Gastroesophageal sphincter (tissue), 4 donors: ENCODE measurements around the gene SETD4. TPM values are rescaled to one million over a fixed set of nuclear protein-coding genes. Genes with fewer than 3 reads are reported as not detected.

Experiments used
- ATAC-seq: fragments of 150-250 bp; one replicate; pipeline ENCODE4 v1.9.1; 2016; ENCODE audit warnings: mild to moderate bottlenecking, moderate library complexity
- H3K27ac ChIP-seq, 4 donors: fragments of 200-600 bp; sonication (generic) in 3 of 4; 1 replicate in 3 of 4; 2 replicates in 1 of 4; pipeline ENCODE4 v1.5.1; 2016 to 2019
- H3K27me3 ChIP-seq: fragments of 200-600 bp; sonication (generic); one replicate; pipeline ENCODE4 v1.5.1; 2019
- H3K36me3 ChIP-seq, 2 donors: fragments of 200-600 bp; sonication (generic); one replicate each; pipeline ENCODE4 v1.5.1; 2019; ENCODE audit warnings: control low read depth in 1 of 2
- H3K4me1 ChIP-seq, 3 donors: fragments of 200-600 bp; sonication (generic); 1 replicate in 2 of 3; 2 replicates in 1 of 3; pipeline ENCODE4 v1.5.1; 2016 to 2019; ENCODE audit warnings: control low read depth in 2 of 3
- H3K4me3 ChIP-seq, 2 donors: fragments of 200-600 bp; sonication (generic); one replicate each; pipeline ENCODE4 v1.5.1; 2019; ENCODE audit warnings: mild to moderate bottlenecking in 1 of 2, moderate library complexity in 1 of 2
- H3K9me3 ChIP-seq, 3 donors: fragments of 200-600 bp; sonication (generic); one replicate each; pipeline ENCODE4 v1.5.1; 2017 to 2019; ENCODE audit warnings: control low read depth in 2 of 3
- CTCF ChIP-seq, 4 experiments: fragments of 200-600 bp in 2 of 4; fragments of 450-650 bp in 2 of 4; sonication (generic) in 1 of 4; IDR thresholded peaks; one replicate each; pipeline ENCODE4 v1.5.1; 2017 to 2019; ENCODE audit warnings: antibody characterized with exemption in 4 of 4, mild to moderate bottlenecking in 2 of 4, moderate library complexity in 2 of 4
- EP300 ChIP-seq: sonication (generic); formaldehyde crosslinking; IDR thresholded peaks from one replicate; pipeline ENCODE4 v1.6.1; 2017; ENCODE audit warnings: antibody characterized with exemption, mild to moderate bottlenecking
- POLR2A ChIP-seq, 2 donors: fragments of 450-650 bp; IDR thresholded peaks; one replicate each; pipeline ENCODE4 v1.6.1; 2017; ENCODE audit warnings: antibody characterized with exemption in 2 of 2, mild to moderate bottlenecking in 2 of 2, moderate library complexity in 1 of 2
- POLR2AphosphoS5 ChIP-seq: sonication (generic); formaldehyde crosslinking; IDR thresholded peaks from one replicate; pipeline ENCODE4 v1.6.1; 2017; ENCODE audit warnings: antibody characterized with exemption
- WGBS, 2 donors: methylation state at CpG; one replicate each; pipeline ENCODE4 v1.1.5; 2018; ENCODE audit warnings: low coverage in 1 of 2; 5-methylcytosine and 5-hydroxymethylcytosine counted together
- total RNA-seq, 4 donors: library from RNA; depleted of rRNA; stranded (reverse); fragments of >200 nt; gene quantifications; one replicate each; pipeline ENCODE4 v1.1.0, GENCODE V29; 2016

The SETD4 gene
- total RNA-seq, 4 donors from 2014 or later, result 11.2 to 34.2 (median 15.2) TPM

GRCh38 chr21:36045993-36046392, 14.3 kb downstream of the SETD4 start:
- Histone ChIP-seq H3K4me1 (no peaks in the 10 kb centered on the region), H3K27ac (no peak overlapping the region), H3K4me3 (no peak overlapping the region), H3K27me3 (no peaks in the 10 kb centered on the region), H3K36me3 (peaks cover 0 to 100% of the 10 kb centered on the region in 2 donors), H3K9me3 (no peaks in the 10 kb centered on the region)
- TF ChIP-seq CTCF (IDR thresholded peaks at IDR 0.05) (no peak), POLR2A (IDR thresholded peaks at IDR 0.05) (no peak), POLR2AphosphoS5 (no peak)
- ATAC-seq, result no peak
- 29 to 47% methylated on average over 1 of the region's 1 CpG for WGBS, 2 donors

GRCh38 chr21:36044056-36044455, 16.3 kb downstream of the SETD4 start:
- Histone ChIP-seq H3K4me1 (no peaks in the 10 kb centered on the region), H3K4me3 (no peak overlapping the region), H3K36me3 (peaks cover 0 to 99% of the 10 kb centered on the region in 2 donors), H3K27me3 (no peaks in the 10 kb centered on the region), H3K9me3 (no peaks in the 10 kb centered on the region), H3K27ac (no peak overlapping the region)
- ATAC-seq, result no peak
- WGBS, 2 donors, result 75 to 81% methylated on average over 7 to 8 of the region's 10 CpGs
- TF ChIP-seq CTCF (IDR thresholded peaks at IDR 0.05) (no peak), POLR2A (IDR thresholded peaks at IDR 0.05) (no peak), POLR2AphosphoS5 (no peak), EP300 (no peak)

- H3K9me3 ChIP-seq, result no peaks in the 10 kb centered on the region
- no peaks in the 10 kb centered on the region for H3K27me3 ChIP-seq
- peaks cover 0 to 99% of the 10 kb centered on the region in 2 donors for H3K36me3 ChIP-seq
- no peak for ATAC-seq
- 80 to 100% methylated on average over 1 of the region's 1 CpG for WGBS, 2 donors
- H3K4me1 ChIP-seq, result no peaks in the 10 kb centered on the region
- no peak overlapping the region for H3K27ac ChIP-seq
- TF ChIP-seq CTCF (IDR thresholded peaks at IDR 0.05) (no peak), EP300 (no peak), POLR2A (IDR thresholded peaks at IDR 0.05) (no peak), POLR2AphosphoS5 (no peak)
- no peak overlapping the region for H3K4me3 ChIP-seq
Observed at GRCh38 chr21:36041910-36042309, 18.4 kb downstream of the SETD4 start.

GRCh38 chr21:36040389-36040788, 19.9 kb downstream of the SETD4 start:
- ATAC-seq, result no peak
- Histone ChIP-seq H3K4me3 (no peak overlapping the region), H3K4me1 (no peaks in the 10 kb centered on the region), H3K9me3 (no peaks in the 10 kb centered on the region), H3K27ac (no peak overlapping the region), H3K36me3 (peaks cover 0 to 99% of the 10 kb centered on the region in 2 donors), H3K27me3 (no peaks in the 10 kb centered on the region)
- TF ChIP-seq EP300, result no peak
- no peak for TF ChIP-seq CTCF (IDR thresholded peaks at IDR 0.05)
- no peak for TF ChIP-seq POLR2A (IDR thresholded peaks at IDR 0.05)
- no peak for TF ChIP-seq POLR2AphosphoS5
- WGBS, 2 donors, result 80 to 82% methylated on average over 2 of the region's 2 CpGs

- H3K36me3 ChIP-seq, result peaks cover 0 to 99% of the 10 kb centered on the region in 2 donors
- H3K27me3 ChIP-seq, result no peaks in the 10 kb centered on the region
- TF ChIP-seq CTCF (IDR thresholded peaks at IDR 0.05) (no peak), EP300 (no peak), POLR2A (IDR thresholded peaks at IDR 0.05) (no peak), POLR2AphosphoS5 (no peak)
- no peaks in the 10 kb centered on the region for H3K9me3 ChIP-seq
- ATAC-seq, result no peak
- H3K4me3 ChIP-seq, result no peak overlapping the region
- no peak overlapping the region for H3K27ac ChIP-seq
- H3K4me1 ChIP-seq, result no peaks in the 10 kb centered on the region
- 100% methylated on average over 1 of the region's 6 CpGs for WGBS, 2 donors
Observed at GRCh38 chr21:36039861-36040260, 20.5 kb downstream of the SETD4 start.
